RCC 7860 (cell line): ENCODE measurements around the gene COQ4.

Source experiments
- DNase-seq: peaks from one replicate; pipeline ENCODE4 v3.0.0-alpha.2; 2015; ENCODE audit warnings: low spot score
- FAIRE-seq: peaks from 2 replicates; lab custom pipeline; 2012; peaks lifted over from hg19 to GRCh38; lab: Jason Lieb, UNC

Gene COQ4

GRCh38 chr9:128372188-128372641 lies 49.6 kb downstream of the COQ4 start:
- FAIRE-seq, result no peak
- no peak for DNase-seq

- FAIRE-seq, result no peak
- DNase-seq, result no peak
Measured at GRCh38 chr9:128372784-128373183, 50.1 kb downstream of the COQ4 start.

GRCh38 chr9:128374221-128374675 lies 51.6 kb downstream of the COQ4 start:
- DNase-seq (no peak), FAIRE-seq (no peak)

GRCh38 chr9:128375865-128376264 lies 53.2 kb downstream of the COQ4 start:
- FAIRE-seq (no peak), DNase-seq (no peak)

- FAIRE-seq (no peak), DNase-seq (no peak)
Measured at GRCh38 chr9:128382261-128382660, 59.6 kb downstream of the COQ4 start.

GRCh38 chr9:128383007-128383753 lies 60.5 kb downstream of the COQ4 start:
- DNase-seq (no peak), FAIRE-seq (no peak)
